Measurements from ENCODE around the gene TMEFF2. TPM values are rescaled to one million over a fixed set of nuclear protein-coding genes. Genes with fewer than 3 reads are reported as not detected.
"Not testable (repeated sequence)": the region's sequence is repeated elsewhere in the genome, so short reads cannot be mapped to it uniquely, and the experiment has no call there.

Gene TMEFF2
- total RNA-seq, 6 donors from 2014 or later: 0.69 TPM; not detected in 5

DNA sequence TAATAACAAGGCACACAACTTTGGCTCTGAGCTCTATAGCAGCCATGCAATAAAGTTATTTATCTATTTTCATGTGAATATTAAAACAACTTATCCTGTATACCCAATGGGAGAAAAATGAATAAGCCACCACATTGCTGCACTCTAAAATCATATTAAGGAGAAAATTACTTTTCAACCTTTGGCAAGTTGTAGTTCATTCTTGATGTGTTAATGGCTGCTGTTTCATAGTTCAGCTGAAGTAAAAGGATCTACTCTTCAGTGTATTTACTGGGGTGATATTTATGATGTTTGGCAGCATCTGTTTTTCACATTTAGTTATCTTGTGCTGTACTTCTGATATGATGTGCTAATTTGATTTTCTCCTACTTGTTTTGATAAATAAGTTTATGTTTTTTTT lies 71.8 kb downstream of the TMEFF2 start:
- H3K4me3 ChIP-seq: no peak overlapping the region
- peaks cover 0 to 2% (median under 1%) of the 10 kb centered on the region in 4 donors for H3K9me3 ChIP-seq
- ATAC-seq (ENCODE audit: low FRiP score in 2 of 2) (no peak), DNase-seq (no peak)
- H3K4me1 ChIP-seq: peaks cover 0 to 24% (median 9%) of the 10 kb centered on the region in 4 donors
- H3K27ac ChIP-seq: no peak overlapping the region
- no peaks in the 10 kb centered on the region for H3K27me3 ChIP-seq
- H3K36me3 ChIP-seq: no peaks in the 10 kb centered on the region
- TF ChIP-seq, protein P1, sequence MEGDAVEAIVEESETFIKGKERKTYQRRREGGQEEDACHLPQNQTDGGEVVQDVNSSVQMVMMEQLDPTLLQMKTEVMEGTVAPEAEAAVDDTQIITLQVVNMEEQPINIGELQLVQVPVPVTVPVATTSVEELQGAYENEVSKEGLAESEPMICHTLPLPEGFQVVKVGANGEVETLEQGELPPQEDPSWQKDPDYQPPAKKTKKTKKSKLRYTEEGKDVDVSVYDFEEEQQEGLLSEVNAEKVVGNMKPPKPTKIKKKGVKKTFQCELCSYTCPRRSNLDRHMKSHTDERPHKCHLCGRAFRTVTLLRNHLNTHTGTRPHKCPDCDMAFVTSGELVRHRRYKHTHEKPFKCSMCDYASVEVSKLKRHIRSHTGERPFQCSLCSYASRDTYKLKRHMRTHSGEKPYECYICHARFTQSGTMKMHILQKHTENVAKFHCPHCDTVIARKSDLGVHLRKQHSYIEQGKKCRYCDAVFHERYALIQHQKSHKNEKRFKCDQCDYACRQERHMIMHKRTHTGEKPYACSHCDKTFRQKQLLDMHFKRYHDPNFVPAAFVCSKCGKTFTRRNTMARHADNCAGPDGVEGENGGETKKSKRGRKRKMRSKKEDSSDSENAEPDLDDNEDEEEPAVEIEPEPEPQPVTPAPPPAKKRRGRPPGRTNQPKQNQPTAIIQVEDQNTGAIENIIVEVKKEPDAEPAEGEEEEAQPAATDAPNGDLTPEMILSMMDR (IDR thresholded peaks at IDR 0.05): no peak
- TF ChIP-seq POLR2A (IDR thresholded peaks at IDR 0.05): no peak
- no peak for TF ChIP-seq POLR2AphosphoS5 (IDR thresholded peaks at IDR 0.05)
- TF ChIP-seq EP300 (IDR thresholded peaks at IDR 0.05): no peak

DNA sequence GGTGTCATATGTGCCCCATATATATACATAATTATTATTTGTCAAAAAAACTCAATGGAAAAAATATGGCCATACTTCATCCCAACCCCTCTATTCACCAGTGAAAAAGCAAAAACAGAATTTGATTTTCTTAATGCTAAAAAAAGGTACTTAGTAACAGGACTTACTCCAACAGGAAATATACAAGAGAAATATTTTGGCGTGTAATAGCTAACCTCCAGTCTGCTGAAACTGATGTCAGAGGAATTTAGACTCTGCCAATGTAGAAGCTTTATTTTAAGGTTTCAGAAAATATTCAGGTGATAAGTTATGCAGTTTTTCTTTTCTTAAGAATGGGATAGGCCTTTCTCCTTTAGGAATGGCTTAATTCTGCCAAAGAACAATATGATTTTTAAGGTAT lies 72.6 kb downstream of the TMEFF2 start:
- no peak for DNase-seq
- ATAC-seq (ENCODE audit: low FRiP score in 2 of 2): no peak
- Histone ChIP-seq H3K9me3 (peaks cover 0 to 7% (median 4%) of the 10 kb centered on the region in 4 donors), H3K27me3 (no peaks in the 10 kb centered on the region), H3K4me3 (no peak overlapping the region), H3K27ac (peak overlapping the region in 1 of 4 donors; percentile 4), H3K36me3 (no peaks in the 10 kb centered on the region), H3K4me1 (peaks cover 0 to 18% (median 6%) of the 10 kb centered on the region in 4 donors)
- no peak for TF ChIP-seq EP300 (IDR thresholded peaks at IDR 0.05)
- TF ChIP-seq POLR2AphosphoS5 (IDR thresholded peaks at IDR 0.05): no peak
- no peak for TF ChIP-seq POLR2A (IDR thresholded peaks at IDR 0.05)
- TF ChIP-seq, protein P1 (IDR thresholded peaks at IDR 0.05): no peak
- 34 to 36% methylated on average over 1 of the region's 1 CpG for WGBS, 2 donors

DNA sequence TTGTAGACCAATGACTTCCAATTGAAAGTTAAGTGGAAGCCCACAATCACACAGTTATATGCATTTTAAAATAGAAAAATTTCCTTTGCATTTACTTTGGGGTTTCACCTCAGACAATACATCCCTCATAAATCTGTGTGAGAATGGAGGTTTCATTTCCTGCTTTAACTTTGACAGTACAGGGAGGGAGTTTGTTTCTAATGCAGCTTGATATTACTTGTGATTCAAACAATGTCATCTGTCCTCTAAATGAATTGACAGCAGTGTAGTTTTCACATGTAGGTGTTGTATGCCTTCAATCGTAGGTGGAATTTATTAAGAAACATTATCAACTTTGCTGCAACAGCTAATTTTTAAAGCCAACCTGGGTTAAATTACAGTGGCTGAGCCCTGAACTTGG lies 75.2 kb downstream of the TMEFF2 start:
- ATAC-seq (ENCODE audit: low FRiP score in 2 of 2): no peak
- peaks cover 0 to 18% (median 6%) of the 10 kb centered on the region in 4 donors for H3K4me1 ChIP-seq
- peak overlapping the region in 2 of 4 donors; percentile 40 to 55 for H3K27ac ChIP-seq
- TF ChIP-seq POLR2AphosphoS5 (IDR thresholded peaks at IDR 0.05) (no peak), EP300 (IDR thresholded peaks at IDR 0.05) (no peak), POLR2A (IDR thresholded peaks at IDR 0.05) (no peak)
- TF ChIP-seq, protein P1 (IDR thresholded peaks at IDR 0.05): no peak
- 58 to 71% methylated on average over 1 of the region's 1 CpG for WGBS, 2 donors
- no peaks in the 10 kb centered on the region for H3K27me3 ChIP-seq
- H3K9me3 ChIP-seq: peaks cover 0 to 7% (median 4%) of the 10 kb centered on the region in 4 donors
- no peak for DNase-seq
- no peaks in the 10 kb centered on the region for H3K36me3 ChIP-seq
- H3K4me3 ChIP-seq: no peak overlapping the region

DNA sequence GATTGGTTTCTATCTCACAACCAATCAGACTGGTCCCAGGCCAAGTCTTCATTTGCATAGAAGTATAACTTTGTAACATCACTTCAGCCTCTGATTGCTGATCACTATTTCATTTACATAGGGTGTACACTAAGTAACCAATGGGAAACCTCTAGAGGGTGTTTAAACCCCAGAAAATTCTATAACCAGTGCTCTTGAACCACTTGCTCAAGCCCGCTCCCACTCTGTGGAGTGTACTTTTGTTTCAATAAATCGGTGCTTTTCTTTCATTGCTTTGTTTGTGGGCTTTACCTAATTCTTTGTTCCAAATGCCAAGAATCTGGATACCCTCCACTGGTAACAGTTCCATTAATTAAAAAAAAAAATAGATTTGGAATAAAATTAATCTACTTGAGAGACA lies 77.0 kb downstream of the TMEFF2 start:
- Histone ChIP-seq H3K9me3 (peaks cover 0 to 7% (median 4%) of the 10 kb centered on the region in 4 donors), H3K27me3 (no peaks in the 10 kb centered on the region), H3K27ac (no peak overlapping the region), H3K4me3 (no peak overlapping the region), H3K36me3 (no peaks in the 10 kb centered on the region), H3K4me1 (peaks cover 0 to 18% (median 6%) of the 10 kb centered on the region in 4 donors)
- DNase-seq (no peak), ATAC-seq (ENCODE audit: low FRiP score in 2 of 2) (no peak)
- no peak for TF ChIP-seq EP300 (IDR thresholded peaks at IDR 0.05)
- no peak for TF ChIP-seq POLR2AphosphoS5 (IDR thresholded peaks at IDR 0.05)
- TF ChIP-seq POLR2A (IDR thresholded peaks at IDR 0.05): no peak
- TF ChIP-seq, protein P1 (IDR thresholded peaks at IDR 0.05): no peak
- WGBS, 2 donors: 46 to 96% methylated on average over 2 of the region's 2 CpGs

DNA sequence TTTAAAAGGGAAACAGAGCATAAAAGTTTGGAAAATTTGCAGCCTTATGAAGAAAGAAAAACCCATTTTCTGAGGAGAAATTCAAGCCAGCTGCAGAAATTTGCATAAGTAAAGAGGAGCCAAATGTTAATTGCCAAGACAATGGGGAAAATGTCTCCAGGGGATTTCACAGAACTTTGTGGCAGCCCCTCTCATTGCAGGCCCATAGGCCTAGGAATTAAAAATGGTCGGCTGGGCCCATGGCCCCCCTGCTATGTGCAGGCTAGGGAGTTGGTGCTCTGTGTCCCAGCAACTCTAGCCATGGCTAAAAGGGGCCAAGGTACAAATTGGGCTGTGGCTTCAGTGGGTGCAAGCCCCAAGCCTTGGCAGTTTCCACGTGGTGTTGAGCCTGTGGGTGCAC lies 83.2 kb downstream of the TMEFF2 start:
- not testable (repeated sequence) for ATAC-seq (ENCODE audit: low FRiP score in 2 of 2); DNase-seq; H3K27ac ChIP-seq; H3K9me3 ChIP-seq; H3K4me1 ChIP-seq; H3K27me3 ChIP-seq; H3K4me3 ChIP-seq; H3K36me3 ChIP-seq
- 85 to 95% methylated on average over 2 of the region's 2 CpGs for WGBS, 2 donors

Measured in upper lobe of left lung (tissue), 6 donors.